NCI-H2081 (cell line): Measurements from ENCODE around the gene RAP1B.

Experiments
- DNase-seq, 2 experiments: peaks; one replicate each; lab custom pipeline; 2025; lab: John Stamatoyannopoulos, UW

RAP1B gene

DNA sequence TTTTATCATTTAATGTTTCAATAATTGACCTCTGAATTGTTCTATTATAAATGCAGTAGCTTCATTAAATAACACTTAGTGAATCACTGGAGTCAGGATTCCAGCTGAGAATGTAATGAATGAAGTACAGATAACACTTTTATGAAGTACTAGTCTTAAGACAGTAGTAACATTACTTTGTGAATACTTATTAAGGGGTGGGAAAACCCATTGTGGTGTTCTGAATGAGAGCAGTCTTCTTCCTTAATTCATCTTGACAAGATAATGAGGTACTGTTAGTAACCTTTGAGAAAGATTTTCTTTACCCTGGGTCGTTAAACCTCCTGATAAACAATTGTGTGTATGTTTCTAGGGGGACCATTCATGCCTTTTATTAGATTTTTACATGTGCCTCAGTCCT lies 88.8 kb downstream of the RAP1B start:
- no peak for DNase-seq
